Bronchial epithelial cell (primary cell): Measurements from ENCODE around the gene FAAP100. TPM values are rescaled to one million over a fixed set of nuclear protein-coding genes. Genes with fewer than 3 reads are reported as not detected.
A peak's percentile ranks its signal among the peaks of the same experiment; 100 is the strongest.

Experiments
- DNase-seq: peaks from one replicate; pipeline ENCODE4 v3.0.0-alpha.2; 2010; ENCODE audit warnings: low read depth
- FAIRE-seq: peaks from 2 replicates; lab custom pipeline; 2011; peaks lifted over from hg19 to GRCh38; lab: Jason Lieb, UNC
- H3K27me3 ChIP-seq: 2 replicates; pipeline ENCODE4 v1.5.1; 2011; ENCODE audit warnings: low read length; ENCODE audit not compliant: control insufficient read depth, insufficient read depth
- H3K36me3 ChIP-seq: 2 replicates; pipeline ENCODE4 v1.5.1; 2011; ENCODE audit warnings: low read length; ENCODE audit not compliant: control insufficient read depth, insufficient read depth
- H3K4me3 ChIP-seq: 2 replicates; pipeline ENCODE4 v1.5.1; 2011; ENCODE audit warnings: mild to moderate bottlenecking, low read depth, low read length, control low read depth
- total RNA-seq: library from RNA; depleted of rRNA; stranded (reverse); fragments of >200 nt; gene quantifications from 2 replicates; pipeline ENCODE4 v1.2.1, GENCODE V29; 2014
- TF ChIP-seq, protein P1 (sequence below): IDR thresholded peaks from 2 replicates; pipeline ENCODE4 v1.5.1; 2011; ENCODE audit warnings: mild to moderate bottlenecking, moderate library complexity, low read length, control low read depth, inconsistent platforms; ENCODE audit not compliant: insufficient read depth, severe bottlenecking

FAAP100 gene, protein sequence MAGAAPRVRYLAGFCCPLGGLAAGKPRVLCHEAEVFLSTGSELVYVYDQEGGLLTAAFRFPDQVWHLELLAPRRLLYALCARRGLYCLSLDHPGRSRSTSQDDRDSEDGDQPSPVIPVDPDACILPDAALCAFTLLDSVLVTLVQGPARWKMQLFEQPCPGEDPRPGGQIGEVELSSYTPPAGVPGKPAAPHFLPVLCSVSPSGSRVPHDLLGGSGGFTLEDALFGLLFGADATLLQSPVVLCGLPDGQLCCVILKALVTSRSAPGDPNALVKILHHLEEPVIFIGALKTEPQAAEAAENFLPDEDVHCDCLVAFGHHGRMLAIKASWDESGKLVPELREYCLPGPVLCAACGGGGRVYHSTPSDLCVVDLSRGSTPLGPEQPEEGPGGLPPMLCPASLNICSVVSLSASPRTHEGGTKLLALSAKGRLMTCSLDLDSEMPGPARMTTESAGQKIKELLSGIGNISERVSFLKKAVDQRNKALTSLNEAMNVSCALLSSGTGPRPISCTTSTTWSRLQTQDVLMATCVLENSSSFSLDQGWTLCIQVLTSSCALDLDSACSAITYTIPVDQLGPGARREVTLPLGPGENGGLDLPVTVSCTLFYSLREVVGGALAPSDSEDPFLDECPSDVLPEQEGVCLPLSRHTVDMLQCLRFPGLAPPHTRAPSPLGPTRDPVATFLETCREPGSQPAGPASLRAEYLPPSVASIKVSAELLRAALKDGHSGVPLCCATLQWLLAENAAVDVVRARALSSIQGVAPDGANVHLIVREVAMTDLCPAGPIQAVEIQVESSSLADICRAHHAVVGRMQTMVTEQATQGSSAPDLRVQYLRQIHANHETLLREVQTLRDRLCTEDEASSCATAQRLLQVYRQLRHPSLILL
- 10.5 and 12.8 TPM in 2 replicates for total RNA-seq

DNA sequence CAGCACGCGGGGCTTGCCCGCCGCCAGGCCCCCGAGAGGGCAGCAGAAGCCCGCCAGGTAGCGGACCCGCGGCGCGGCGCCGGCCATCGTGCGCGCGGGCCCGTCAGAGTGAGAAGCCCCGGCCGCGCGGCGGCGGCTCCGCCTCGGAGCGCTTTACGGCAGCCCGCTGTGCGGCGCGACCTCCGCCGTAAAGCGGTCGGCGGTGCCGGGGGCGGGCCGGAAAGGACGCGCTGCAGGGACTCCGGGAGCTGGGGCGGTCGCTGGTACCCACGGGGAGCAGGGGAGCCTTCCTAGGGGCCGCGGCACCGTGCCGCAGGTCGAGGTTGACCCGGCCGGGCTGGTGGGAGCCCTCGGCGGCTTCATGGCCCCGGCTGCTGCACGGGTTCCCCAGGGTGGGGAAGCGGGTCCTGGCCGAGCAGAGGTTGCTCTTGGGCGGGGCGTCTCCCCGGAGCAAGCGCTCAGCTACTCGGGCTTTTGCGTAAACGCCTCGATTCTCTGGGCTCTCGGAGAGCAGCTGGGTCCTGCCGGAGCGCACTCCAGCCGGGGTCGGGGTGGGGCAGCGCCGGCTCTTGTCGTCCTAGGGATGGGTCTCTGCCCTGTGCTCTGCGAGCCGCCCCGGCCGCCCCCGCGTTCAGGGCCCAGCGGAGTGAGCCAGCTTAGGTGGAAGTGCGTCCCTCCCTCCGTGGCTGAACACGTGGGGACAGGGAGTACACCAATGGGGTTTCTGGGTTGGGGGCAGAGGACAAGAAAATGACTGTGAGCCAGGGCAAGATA is at the start of gene FAAP100:
Gene FAAP100 (minus strand): TSS at position 110 of the 774 bp plus-strand sequence. CDS start 23 bp downstream, at position 87.
- H3K27me3 ChIP-seq = no peaks in the 10 kb centered on the region
- TF ChIP-seq, protein P1, sequence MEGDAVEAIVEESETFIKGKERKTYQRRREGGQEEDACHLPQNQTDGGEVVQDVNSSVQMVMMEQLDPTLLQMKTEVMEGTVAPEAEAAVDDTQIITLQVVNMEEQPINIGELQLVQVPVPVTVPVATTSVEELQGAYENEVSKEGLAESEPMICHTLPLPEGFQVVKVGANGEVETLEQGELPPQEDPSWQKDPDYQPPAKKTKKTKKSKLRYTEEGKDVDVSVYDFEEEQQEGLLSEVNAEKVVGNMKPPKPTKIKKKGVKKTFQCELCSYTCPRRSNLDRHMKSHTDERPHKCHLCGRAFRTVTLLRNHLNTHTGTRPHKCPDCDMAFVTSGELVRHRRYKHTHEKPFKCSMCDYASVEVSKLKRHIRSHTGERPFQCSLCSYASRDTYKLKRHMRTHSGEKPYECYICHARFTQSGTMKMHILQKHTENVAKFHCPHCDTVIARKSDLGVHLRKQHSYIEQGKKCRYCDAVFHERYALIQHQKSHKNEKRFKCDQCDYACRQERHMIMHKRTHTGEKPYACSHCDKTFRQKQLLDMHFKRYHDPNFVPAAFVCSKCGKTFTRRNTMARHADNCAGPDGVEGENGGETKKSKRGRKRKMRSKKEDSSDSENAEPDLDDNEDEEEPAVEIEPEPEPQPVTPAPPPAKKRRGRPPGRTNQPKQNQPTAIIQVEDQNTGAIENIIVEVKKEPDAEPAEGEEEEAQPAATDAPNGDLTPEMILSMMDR = no peak
- H3K36me3 ChIP-seq = peaks cover 23% of the 10 kb centered on the region
- DNase-seq (peak; percentile 49), FAIRE-seq (no peak)
- H3K4me3 ChIP-seq = peak within 1 kb of the TSS; percentile 77

DNA sequence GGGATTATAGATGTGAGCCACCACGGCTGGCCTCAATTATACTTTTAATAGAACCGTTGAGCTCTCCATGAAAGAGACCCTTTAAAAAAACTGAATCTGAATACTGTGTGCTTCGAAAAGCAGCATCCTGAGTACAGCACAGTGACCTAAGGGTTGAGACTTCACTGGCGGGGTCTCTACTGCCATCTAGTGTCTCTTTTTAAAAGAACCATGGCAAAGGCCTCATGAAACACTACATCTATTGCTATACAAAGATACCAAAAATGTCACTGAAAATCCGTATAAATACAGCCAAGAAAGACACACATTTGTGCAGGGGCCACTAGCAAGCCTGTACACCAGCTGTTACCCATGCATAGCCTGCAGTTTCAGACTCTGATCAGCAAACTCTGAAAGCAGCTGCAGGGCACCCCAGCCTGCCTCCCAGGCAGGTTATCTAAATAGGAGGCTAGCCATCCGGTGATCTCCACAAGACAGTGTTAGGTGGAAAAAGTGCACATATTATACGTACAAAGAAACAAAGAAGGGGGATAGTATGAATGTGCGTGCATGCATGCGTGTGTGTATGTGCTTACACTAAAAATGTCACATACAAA is 49.5 kb upstream of the FAAP100 start:
- H3K36me3 ChIP-seq = peaks cover 42% of the 10 kb centered on the region
- DNase-seq (peak; percentile 62), FAIRE-seq (no peak)
- TF ChIP-seq, protein P1 = peak; percentile 77
- H3K27me3 ChIP-seq = no peaks in the 10 kb centered on the region
- H3K4me3 ChIP-seq = no peak overlapping the region

DNA sequence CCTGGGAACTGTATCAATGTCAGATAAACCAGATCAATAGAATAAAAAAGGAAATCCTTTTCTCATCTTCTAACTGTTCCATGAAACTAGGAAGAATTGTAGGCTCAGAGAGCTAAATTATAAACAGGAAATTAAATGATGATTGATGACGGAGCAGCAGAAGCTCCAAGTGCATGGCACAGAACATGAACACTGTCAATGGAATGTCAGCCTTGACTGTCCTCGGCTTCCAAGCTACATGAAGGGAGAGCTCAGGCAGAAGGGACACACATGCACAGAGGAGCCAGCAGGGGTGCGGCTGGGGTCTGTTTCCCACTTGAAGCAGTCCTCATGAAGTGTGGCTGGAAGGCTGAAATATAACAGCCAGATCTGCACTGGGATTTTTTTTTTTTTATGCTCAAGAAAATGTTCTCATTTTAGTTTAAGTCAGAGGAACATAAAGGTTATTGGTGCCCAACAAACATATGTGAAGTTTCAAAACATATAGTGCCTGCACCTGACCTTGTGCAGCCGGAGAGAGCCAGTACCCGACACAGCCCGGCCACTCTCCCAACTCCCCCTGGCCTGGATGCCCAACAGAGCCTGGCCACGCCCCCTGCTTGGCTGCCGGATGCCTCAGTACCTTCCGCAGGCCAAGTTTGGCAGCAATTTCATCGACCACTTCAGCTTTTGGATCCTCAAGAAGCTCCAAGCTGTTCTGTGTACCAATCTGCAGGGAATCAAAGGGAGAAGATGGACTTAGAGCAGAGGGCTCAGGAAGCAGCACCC is 47.8 kb upstream of the FAAP100 start:
- no peak overlapping the region for H3K4me3 ChIP-seq
- FAIRE-seq = no peak
- H3K27me3 ChIP-seq = no peaks in the 10 kb centered on the region
- TF ChIP-seq, protein P1 = no peak
- H3K36me3 ChIP-seq = peaks cover 39% of the 10 kb centered on the region
- DNase-seq = no peak

DNA sequence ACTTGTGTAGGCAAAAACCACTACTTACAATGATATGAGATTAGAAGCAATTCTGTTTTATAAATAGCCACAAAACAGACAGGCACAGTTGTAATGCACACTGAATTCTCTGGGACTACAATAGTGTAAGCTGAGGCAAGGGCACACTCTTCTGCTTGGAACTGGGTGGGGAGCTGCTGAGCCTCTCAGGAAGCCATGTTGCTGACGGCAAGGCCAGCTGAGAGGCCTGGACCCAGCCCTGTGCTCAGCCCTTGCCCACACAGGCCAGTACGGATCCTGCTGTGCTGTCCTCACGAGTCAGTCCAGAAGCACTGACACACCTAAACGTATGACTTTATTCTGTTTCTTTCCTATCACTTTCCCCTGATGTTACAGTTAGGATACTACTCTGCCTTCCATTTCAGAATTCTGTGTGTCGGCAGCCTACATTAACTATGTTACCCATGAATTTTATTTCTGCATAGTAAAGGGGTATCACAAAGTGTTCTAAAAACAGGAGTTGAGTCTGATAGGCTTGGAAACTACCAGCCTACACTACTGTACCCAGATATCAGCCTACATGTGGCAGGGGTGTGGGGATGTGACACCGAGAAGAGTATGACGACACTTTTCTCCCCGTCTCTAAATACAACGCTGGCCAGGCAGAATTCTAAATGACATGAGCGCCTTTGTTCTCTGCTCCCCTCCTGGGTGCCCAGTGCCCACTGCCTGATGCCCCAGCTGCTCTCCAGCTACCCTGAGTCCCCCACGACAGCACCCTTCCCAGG is 41.1 kb upstream of the FAAP100 start:
- Histone ChIP-seq H3K36me3 (peaks cover 30% of the 10 kb centered on the region), H3K27me3 (no peaks in the 10 kb centered on the region), H3K4me3 (no peak overlapping the region)
- TF ChIP-seq, protein P1 = no peak
- FAIRE-seq (no peak), DNase-seq (no peak)
